Type B pancreatic cell (in vitro differentiated cells): ENCODE data around the gene PDLIM3. TPM values are rescaled to one million over a fixed set of nuclear protein-coding genes. Genes with fewer than 3 reads are reported as not detected.

Source experiments
- DNase-seq: peaks from one replicate; pipeline ENCODE4 v3.0.0; 2021; ENCODE audit warnings: mixed read lengths; ENCODE audit not compliant: unreplicated experiment; ENCODE audit errors: extremely low spot score
- H3K27ac Mint-ChIP-seq: 2 replicates; pipeline ENCODE4 v1.8.0; 2021; ENCODE audit warnings: mild to moderate bottlenecking, mixed read lengths
- H3K27me3 Mint-ChIP-seq: 2 replicates; pipeline ENCODE4 v1.8.0; 2021; ENCODE audit warnings: mixed read lengths
- H3K36me3 Mint-ChIP-seq: 2 replicates; pipeline ENCODE4 v1.8.0; 2021; ENCODE audit warnings: mixed read lengths
- H3K4me1 Mint-ChIP-seq: one replicate; pipeline ENCODE4 v1.8.0; 2021; ENCODE audit warnings: mixed read lengths; ENCODE audit not compliant: unreplicated experiment
- H3K4me3 Mint-ChIP-seq: 2 replicates; pipeline ENCODE4 v1.8.0; 2021; ENCODE audit warnings: mild to moderate bottlenecking, mixed read lengths
- H3K9me3 Mint-ChIP-seq: 2 replicates; pipeline ENCODE4 v1.8.0; 2021; ENCODE audit warnings: mixed read lengths
- total RNA-seq: library from RNA; stranded (reverse); gene quantifications from 2 replicates; pipeline ENCODE4 v1.2.1, GENCODE V29; 2021; ENCODE audit warnings: low replicate concordance
- TF ChIP-seq, protein P1 (sequence below): fragments of 200-600 bp; sonication (generic); conservative IDR thresholded peaks from 2 replicates; pipeline ENCODE4 v1.5.0; 2021; ENCODE audit warnings: antibody characterized with exemption, mild to moderate bottlenecking

PDLIM3 gene
- total RNA-seq, 1 donor from 2014 or later: 6.7 TPM

DNA sequence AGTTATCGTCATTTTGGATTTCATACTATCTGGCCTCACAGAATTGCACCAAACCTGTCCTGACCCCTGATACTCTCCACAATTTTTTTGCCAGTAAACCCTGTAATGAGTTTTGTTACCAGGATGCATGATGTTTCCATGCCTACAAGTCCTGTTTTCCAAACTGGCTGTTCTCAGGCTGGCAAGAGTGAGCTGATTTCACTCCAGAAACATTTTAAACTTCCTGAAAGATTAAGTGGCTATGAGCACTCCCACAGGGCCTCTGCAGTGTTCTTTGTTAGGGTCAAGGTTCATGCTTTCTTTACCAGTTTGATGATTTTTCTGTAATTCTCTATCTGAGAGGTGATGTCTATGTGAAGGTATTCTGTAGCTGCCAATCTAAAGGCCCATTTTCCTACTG is 31.7 kb upstream of the PDLIM3 start:
- TF ChIP-seq, protein P1, sequence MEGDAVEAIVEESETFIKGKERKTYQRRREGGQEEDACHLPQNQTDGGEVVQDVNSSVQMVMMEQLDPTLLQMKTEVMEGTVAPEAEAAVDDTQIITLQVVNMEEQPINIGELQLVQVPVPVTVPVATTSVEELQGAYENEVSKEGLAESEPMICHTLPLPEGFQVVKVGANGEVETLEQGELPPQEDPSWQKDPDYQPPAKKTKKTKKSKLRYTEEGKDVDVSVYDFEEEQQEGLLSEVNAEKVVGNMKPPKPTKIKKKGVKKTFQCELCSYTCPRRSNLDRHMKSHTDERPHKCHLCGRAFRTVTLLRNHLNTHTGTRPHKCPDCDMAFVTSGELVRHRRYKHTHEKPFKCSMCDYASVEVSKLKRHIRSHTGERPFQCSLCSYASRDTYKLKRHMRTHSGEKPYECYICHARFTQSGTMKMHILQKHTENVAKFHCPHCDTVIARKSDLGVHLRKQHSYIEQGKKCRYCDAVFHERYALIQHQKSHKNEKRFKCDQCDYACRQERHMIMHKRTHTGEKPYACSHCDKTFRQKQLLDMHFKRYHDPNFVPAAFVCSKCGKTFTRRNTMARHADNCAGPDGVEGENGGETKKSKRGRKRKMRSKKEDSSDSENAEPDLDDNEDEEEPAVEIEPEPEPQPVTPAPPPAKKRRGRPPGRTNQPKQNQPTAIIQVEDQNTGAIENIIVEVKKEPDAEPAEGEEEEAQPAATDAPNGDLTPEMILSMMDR: no peak
- no peak for DNase-seq
- Mint-ChIP-seq H3K27ac (peak overlapping the region; percentile 26), H3K4me1 (peaks cover 25% of the 10 kb centered on the region), H3K27me3 (peaks cover 2% of the 10 kb centered on the region), H3K36me3 (no peaks in the 10 kb centered on the region), H3K9me3 (peaks cover under 1% of the 10 kb centered on the region), H3K4me3 (no peak overlapping the region)

DNA sequence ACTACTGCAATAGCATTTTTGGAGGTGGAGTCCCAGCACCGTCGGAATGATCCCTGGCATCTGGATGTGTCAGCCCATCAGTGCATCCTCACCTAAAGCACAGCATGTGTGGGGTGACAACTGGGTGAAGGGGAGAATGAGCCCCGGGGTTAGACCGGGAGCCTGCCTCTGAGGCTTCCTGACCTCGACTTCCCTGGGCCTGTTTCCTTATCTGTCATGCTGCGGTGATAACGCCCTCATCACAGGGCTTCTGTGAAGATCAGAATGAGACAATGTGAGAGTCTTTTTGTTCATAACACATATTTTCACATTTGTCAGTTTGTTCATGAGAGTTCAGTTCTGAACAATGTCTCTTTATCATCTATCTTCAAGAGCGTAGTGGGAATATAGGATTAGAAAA is 31.1 kb upstream of the PDLIM3 start:
- DNase-seq: no peak
- Mint-ChIP-seq H3K4me3 (no peak overlapping the region), H3K27me3 (peaks cover 2% of the 10 kb centered on the region), H3K36me3 (no peaks in the 10 kb centered on the region), H3K27ac (no peak overlapping the region), H3K4me1 (peaks cover 25% of the 10 kb centered on the region), H3K9me3 (peaks cover 4% of the 10 kb centered on the region)
- TF ChIP-seq, protein P1: no peak

DNA sequence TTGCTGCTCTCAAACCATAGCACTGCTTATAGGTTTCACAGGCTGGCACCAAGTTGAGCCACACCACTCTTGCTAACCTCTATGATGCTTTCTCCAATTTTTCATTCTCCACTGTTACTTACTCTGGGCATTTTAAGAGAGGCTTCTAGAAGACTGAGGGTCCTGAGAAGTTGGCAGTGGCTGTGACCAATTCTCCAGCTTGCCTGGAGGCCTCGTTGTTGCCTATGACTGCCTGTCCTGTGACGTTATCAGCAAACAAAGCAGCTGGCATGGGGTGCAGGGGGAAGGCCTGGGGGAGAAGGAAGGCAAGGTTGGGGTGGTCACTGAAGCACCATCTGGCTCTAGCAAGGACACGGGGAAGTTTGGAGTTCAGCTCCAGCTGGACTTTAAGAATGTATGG is 30.4 kb upstream of the PDLIM3 start:
- Mint-ChIP-seq H3K9me3 (peaks cover 4% of the 10 kb centered on the region), H3K27ac (no peak overlapping the region), H3K36me3 (no peaks in the 10 kb centered on the region), H3K4me1 (peaks cover 25% of the 10 kb centered on the region), H3K4me3 (no peak overlapping the region), H3K27me3 (peaks cover 2% of the 10 kb centered on the region)
- TF ChIP-seq, protein P1: no peak
- DNase-seq: no peak

DNA sequence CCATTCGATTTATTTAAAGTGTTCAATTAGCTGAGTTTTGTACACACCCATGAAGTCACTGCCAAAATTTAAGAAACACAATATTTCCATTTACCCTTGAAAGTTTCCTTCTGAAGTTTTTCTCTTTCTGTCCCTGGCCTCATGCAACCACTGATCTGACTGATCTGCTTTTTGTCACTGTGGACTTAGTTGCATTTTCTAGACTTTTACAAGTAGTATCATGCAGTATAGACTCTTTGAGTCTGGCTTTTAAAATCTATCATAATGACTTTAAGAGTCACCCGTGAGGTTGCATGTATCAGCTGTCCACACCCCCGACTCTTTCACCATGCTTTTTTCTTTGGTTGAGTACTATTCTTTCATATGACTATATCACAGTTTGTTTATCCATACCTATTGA is 29.0 kb upstream of the PDLIM3 start:
- peaks cover 25% of the 10 kb centered on the region for H3K4me1 Mint-ChIP-seq
- no peaks in the 10 kb centered on the region for H3K27me3 Mint-ChIP-seq
- TF ChIP-seq, protein P1: no peak
- DNase-seq: no peak
- H3K27ac Mint-ChIP-seq: no peak overlapping the region
- no peaks in the 10 kb centered on the region for H3K36me3 Mint-ChIP-seq
- H3K9me3 Mint-ChIP-seq: peaks cover 4% of the 10 kb centered on the region
- H3K4me3 Mint-ChIP-seq: no peak overlapping the region

DNA sequence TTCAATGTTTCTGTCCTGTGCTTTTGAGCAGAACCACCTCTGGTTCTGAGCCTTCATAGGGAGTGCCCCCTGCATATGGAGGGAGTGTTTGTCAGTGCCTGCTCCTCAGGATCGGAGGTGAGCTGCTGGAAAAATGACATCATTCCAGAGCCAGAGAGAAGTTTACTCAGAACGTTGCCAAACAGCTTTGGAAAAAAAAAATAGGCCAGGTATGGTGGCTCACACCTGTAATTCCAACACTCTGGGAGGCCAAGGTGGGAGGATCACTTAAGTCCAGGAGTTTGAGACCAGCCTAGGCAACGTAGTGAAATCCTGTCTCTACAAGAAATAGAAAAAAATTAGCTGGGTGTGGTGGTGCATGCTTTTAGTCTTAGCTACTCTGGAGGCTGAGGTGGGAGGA is 27.2 kb upstream of the PDLIM3 start:
- H3K27me3 Mint-ChIP-seq: no peaks in the 10 kb centered on the region
- TF ChIP-seq, protein P1: no peak
- no peak for DNase-seq
- peaks cover 9% of the 10 kb centered on the region for H3K9me3 Mint-ChIP-seq
- no peak overlapping the region for H3K27ac Mint-ChIP-seq
- no peak overlapping the region for H3K4me3 Mint-ChIP-seq
- peaks cover 15% of the 10 kb centered on the region for H3K4me1 Mint-ChIP-seq
- H3K36me3 Mint-ChIP-seq: no peaks in the 10 kb centered on the region

DNA sequence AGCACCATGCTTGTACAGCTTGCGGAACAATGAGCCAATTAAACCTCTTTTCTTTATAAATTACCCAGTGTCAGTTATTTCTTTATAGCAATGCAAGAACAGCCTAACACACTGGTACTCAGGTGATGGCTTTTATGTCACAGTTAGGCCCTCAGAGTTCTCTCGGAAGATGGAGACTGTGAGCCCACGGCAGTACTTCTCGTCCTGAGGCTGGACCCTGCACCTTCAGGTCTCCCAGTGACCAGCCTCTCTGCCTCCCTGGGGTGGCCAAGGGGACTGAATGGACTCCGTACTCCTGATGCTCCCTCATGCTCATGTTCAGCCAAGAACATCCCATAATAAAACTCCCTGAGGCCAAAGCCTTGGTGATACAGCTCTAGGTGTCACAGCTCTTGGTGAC is 25.0 kb upstream of the PDLIM3 start:
- Mint-ChIP-seq H3K4me3 (no peak overlapping the region), H3K27ac (peak overlapping the region; percentile 59), H3K9me3 (peaks cover 11% of the 10 kb centered on the region), H3K27me3 (no peaks in the 10 kb centered on the region), H3K36me3 (no peaks in the 10 kb centered on the region), H3K4me1 (no peaks in the 10 kb centered on the region)
- TF ChIP-seq, protein P1: no peak
- DNase-seq: no peak
